Vagina (tissue), 2 donors: ENCODE data around the gene ACAD8.

Experiments used
- CTCF ChIP-seq, 3 experiments: fragments of 450-650 bp in 2 of 3; fragments of 200-600 bp in 1 of 3; sonication (generic) in 1 of 3; IDR thresholded peaks; one replicate each; pipeline ENCODE4 v1.5.1; 2017 to 2019; ENCODE audit warnings: antibody characterized with exemption in 3 of 3, mild to moderate bottlenecking in 2 of 3, moderate library complexity in 2 of 3
- POLR2A ChIP-seq, 2 donors: fragments of 450-650 bp; IDR thresholded peaks; one replicate each; pipeline ENCODE4 v1.6.1; 2017; ENCODE audit warnings: antibody characterized with exemption in 2 of 2, mild to moderate bottlenecking in 2 of 2, moderate library complexity in 2 of 2
- POLR2AphosphoS5 ChIP-seq, 2 donors: sonication (generic); formaldehyde crosslinking; IDR thresholded peaks; one replicate each; pipeline ENCODE4 v1.9.0; 2017; ENCODE audit warnings: antibody characterized with exemption in 2 of 2, mild to moderate bottlenecking in 2 of 2, low read depth in 1 of 2; ENCODE audit not compliant: insufficient read depth in 1 of 2

- TF ChIP-seq CTCF (IDR thresholded peaks at IDR 0.05) (no peak), POLR2A (IDR thresholded peaks at IDR 0.05) (no peak), POLR2AphosphoS5 (IDR thresholded peaks at IDR 0.05; ENCODE audit: insufficient read depth in 1 of 2, low read depth in 1 of 2) (no peak)
Observed at GRCh38 chr11:134254433-134255183, 1.2 kb downstream of the ACAD8 start.
